ENCODE data around the gene KRT80. TPM values are rescaled to one million over a fixed set of nuclear protein-coding genes. Genes with fewer than 3 reads are reported as not detected.

KRT80 gene
- total RNA-seq, 3 donors from 2014 or later (not counting 1 experiment from before 2014, with no cell fraction given) = not detected

DNA sequence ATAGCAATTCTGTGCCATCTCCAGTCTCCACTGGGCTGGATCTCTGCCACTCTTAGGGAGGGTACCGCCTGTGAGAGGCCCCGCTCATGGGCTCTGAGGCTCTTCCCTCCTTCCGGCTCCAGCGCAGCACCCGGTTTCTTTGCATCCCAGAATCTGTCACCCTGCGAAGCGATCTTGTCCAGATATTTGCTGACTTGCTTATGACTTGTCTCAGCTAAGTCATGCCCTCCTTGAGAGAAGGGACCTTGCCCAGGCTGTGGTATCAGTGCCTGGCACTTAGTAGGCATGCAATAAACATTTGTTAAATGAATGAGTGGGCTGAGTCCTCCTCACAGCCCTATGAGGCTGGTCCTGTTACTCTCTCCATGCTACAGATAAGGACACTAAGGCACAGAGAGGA, 13.4 kb downstream of the KRT80 start:
- Mint-ChIP-seq H3K9me3 (no peaks in the 10 kb centered on the region), H3K4me3 (no peak overlapping the region), H3K27ac (no peak overlapping the region), H3K27me3 (ENCODE audit: low read depth in 2 of 2) (peaks cover 0 to 10% of the 10 kb centered on the region in 2 donors), H3K36me3 (no peaks in the 10 kb centered on the region), H3K4me1 (no peaks in the 10 kb centered on the region)
- ATAC-seq (no peak), DNase-seq (no peak)
- H3K4me1 ChIP-seq (ENCODE audit: control insufficient read depth, insufficient read depth, low read length) = no peaks in the 10 kb centered on the region
- no peaks in the 10 kb centered on the region for H3K27me3 ChIP-seq (ENCODE audit: control insufficient read depth, insufficient read depth, low read length)
- 86% methylated on average over 7 of the region's 7 CpGs for WGBS (ENCODE audit: insufficient coverage)
- intact Hi-C loops (cut with micrococcal nuclease) = no loop called here
- TF ChIP-seq, protein P1, sequence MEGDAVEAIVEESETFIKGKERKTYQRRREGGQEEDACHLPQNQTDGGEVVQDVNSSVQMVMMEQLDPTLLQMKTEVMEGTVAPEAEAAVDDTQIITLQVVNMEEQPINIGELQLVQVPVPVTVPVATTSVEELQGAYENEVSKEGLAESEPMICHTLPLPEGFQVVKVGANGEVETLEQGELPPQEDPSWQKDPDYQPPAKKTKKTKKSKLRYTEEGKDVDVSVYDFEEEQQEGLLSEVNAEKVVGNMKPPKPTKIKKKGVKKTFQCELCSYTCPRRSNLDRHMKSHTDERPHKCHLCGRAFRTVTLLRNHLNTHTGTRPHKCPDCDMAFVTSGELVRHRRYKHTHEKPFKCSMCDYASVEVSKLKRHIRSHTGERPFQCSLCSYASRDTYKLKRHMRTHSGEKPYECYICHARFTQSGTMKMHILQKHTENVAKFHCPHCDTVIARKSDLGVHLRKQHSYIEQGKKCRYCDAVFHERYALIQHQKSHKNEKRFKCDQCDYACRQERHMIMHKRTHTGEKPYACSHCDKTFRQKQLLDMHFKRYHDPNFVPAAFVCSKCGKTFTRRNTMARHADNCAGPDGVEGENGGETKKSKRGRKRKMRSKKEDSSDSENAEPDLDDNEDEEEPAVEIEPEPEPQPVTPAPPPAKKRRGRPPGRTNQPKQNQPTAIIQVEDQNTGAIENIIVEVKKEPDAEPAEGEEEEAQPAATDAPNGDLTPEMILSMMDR (IDR thresholded peaks at IDR 0.05) = no peak
- H3K36me3 ChIP-seq (ENCODE audit: control insufficient read depth, insufficient read depth, low read length) = no peaks in the 10 kb centered on the region
- H3K27ac ChIP-seq (ENCODE audit: low read length) = no peak overlapping the region
- H3K4me3 ChIP-seq (ENCODE audit: low read length) = no peak overlapping the region
- H3K9me3 ChIP-seq (ENCODE audit: control insufficient read depth, insufficient read depth, low read length) = no peaks in the 10 kb centered on the region

DNA sequence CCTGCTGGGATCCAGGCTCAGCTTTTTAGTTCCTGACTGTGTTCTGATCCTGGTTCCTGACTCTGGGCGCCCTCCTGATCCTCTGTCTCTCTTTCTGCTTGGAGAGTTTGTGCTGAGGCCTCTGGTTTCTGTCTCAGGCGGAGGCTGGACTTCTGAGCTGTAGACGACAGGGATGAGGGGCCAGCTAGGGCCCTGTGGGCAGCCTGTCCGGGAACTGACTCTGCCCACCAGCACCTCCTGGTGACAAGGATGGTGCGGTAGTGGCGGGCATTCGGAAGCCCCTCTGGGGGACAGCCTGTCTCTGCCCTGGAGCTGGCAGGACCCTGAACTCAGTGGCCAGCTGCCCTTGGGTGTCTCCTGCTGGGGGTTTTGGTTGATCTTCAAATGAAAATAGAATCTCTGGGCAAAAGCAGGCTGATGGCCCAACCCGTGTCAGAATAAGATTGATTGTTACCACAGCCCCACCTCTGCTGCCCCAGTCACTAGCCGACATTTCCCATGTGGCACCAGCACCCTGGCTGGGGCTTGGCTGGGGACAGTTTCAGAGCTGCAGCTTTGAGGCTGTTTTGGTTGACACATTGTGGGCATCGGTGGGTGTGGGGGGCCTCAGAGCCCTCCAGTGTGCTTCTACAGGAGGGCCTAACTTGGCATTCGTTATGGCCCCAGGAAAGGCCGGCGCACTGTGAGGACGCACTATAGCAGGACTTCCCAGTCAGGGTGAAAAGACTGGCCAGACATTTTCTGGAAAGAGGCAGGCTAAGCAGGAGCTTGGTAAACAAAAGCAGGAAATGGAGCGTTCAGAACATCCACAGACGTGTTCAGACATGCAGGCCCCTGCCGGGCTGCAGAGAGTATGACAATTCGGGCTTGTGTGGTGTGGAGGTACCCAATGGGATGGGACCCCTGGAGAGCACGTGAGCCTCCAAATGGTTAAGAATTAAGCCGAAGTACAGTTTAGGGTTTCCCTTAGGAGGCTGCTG, 16.2 kb downstream of the KRT80 start:
- Mint-ChIP-seq H3K4me3 (no peak overlapping the region), H3K27ac (no peak overlapping the region), H3K36me3 (no peaks in the 10 kb centered on the region), H3K9me3 (no peaks in the 10 kb centered on the region), H3K4me1 (no peaks in the 10 kb centered on the region), H3K27me3 (ENCODE audit: low read depth in 2 of 2) (peaks cover 0 to 13% of the 10 kb centered on the region in 2 donors)
- Histone ChIP-seq H3K4me1 (ENCODE audit: control insufficient read depth, insufficient read depth, low read length) (no peaks in the 10 kb centered on the region), H3K4me3 (ENCODE audit: low read length) (no peak overlapping the region), H3K27ac (ENCODE audit: low read length) (no peak overlapping the region), H3K36me3 (ENCODE audit: control insufficient read depth, insufficient read depth, low read length) (no peaks in the 10 kb centered on the region), H3K27me3 (ENCODE audit: control insufficient read depth, insufficient read depth, low read length) (no peaks in the 10 kb centered on the region), H3K9me3 (ENCODE audit: control insufficient read depth, insufficient read depth, low read length) (no peaks in the 10 kb centered on the region)
- ATAC-seq = no peak
- WGBS (ENCODE audit: insufficient coverage) = 70% methylated on average over 19 of the region's 20 CpGs
- intact Hi-C loops (cut with micrococcal nuclease) = no loop called here
- DNase-seq = no peak
- TF ChIP-seq, protein P1 (IDR thresholded peaks at IDR 0.05) = no peak

DNA sequence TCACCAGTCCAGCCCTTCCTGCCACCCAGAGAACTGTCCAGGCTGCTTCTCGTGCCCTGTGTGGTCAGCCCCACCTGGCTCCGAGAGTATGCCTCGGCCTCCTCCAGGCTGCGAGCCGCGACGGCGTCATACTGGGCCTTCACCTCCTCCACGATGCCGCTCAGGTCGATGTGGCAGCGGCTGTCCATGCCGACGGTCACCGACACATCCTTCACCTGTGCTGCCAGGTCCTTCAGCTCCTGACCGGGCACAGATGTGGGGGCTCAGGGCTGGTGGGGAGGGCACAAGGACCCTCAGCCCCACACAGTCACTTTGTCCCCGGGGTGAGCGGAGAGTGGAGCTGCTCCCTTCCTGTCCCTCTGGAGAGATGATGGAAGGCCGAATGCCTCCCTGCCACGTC, 18.3 kb downstream of the KRT80 start:
- TF ChIP-seq, protein P1 (IDR thresholded peaks at IDR 0.05) = no peak
- Mint-ChIP-seq H3K9me3 (no peaks in the 10 kb centered on the region), H3K4me1 (no peaks in the 10 kb centered on the region), H3K27me3 (ENCODE audit: low read depth in 2 of 2) (peaks cover 0 to 10% of the 10 kb centered on the region in 2 donors), H3K36me3 (no peaks in the 10 kb centered on the region), H3K4me3 (no peak overlapping the region), H3K27ac (no peak overlapping the region)
- ATAC-seq = no peak
- no peaks in the 10 kb centered on the region for H3K9me3 ChIP-seq (ENCODE audit: control insufficient read depth, insufficient read depth, low read length)
- DNase-seq = no peak
- intact Hi-C loops (cut with micrococcal nuclease) = no loop called here
- no peak overlapping the region for H3K4me3 ChIP-seq (ENCODE audit: low read length)
- no peaks in the 10 kb centered on the region for H3K36me3 ChIP-seq (ENCODE audit: control insufficient read depth, insufficient read depth, low read length)
- no peaks in the 10 kb centered on the region for H3K27me3 ChIP-seq (ENCODE audit: control insufficient read depth, insufficient read depth, low read length)
- H3K27ac ChIP-seq (ENCODE audit: low read length) = no peak overlapping the region
- H3K4me1 ChIP-seq (ENCODE audit: control insufficient read depth, insufficient read depth, low read length) = no peaks in the 10 kb centered on the region
- 91% methylated on average over 20 of the region's 20 CpGs for WGBS (ENCODE audit: insufficient coverage)

Measured in natural killer cell (primary cell).